GM21423 (cell line): Measurements from ENCODE around the gene KCNN3.

ENCODE experiments used
- ATAC-seq: cut with Tn5 transposase; IDR thresholded peaks from one replicate; pipeline ENCODE4 v1.9.1; 2021; ENCODE audit warnings: mild to moderate bottlenecking, moderate library complexity; ENCODE audit not compliant: unreplicated experiment

The KCNN3 gene

DNA sequence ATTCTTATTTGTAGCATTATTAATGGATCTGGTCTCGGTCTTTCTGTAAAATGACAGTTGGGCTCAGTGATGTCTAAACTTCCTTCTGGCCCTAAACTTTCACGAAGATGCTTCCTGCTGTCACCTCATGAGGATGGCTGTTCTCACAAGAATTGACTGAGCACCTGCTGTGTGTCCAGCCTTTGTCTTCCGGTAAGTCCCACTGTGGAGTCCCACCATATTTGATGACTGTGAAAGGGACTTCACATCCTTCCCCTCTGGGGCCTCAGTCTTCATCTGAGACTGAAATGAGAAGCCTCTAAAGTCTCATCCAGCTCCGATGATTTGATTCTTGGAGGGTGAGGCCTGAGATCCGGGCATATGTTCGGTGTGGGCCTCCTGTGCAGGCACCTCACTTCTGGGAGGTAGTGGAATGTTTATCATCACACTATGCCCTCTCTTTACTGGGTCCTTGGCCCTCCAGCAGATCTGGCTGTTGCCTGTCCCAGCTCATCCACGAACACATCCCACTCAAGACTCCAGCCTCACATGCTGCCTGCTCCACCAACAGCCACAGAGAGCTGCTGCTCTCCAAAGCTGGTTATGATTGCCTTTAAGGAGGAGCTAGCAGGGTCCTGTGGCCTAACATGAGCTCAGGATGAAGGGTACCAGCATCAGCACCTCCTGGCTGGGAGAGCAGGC lies 95.8 kb downstream of the KCNN3 start:
- no peak for ATAC-seq

- no peak for ATAC-seq
Observed at GRCh38 chr1:154773551-154773950, 96.5 kb downstream of the KCNN3 start.

DNA sequence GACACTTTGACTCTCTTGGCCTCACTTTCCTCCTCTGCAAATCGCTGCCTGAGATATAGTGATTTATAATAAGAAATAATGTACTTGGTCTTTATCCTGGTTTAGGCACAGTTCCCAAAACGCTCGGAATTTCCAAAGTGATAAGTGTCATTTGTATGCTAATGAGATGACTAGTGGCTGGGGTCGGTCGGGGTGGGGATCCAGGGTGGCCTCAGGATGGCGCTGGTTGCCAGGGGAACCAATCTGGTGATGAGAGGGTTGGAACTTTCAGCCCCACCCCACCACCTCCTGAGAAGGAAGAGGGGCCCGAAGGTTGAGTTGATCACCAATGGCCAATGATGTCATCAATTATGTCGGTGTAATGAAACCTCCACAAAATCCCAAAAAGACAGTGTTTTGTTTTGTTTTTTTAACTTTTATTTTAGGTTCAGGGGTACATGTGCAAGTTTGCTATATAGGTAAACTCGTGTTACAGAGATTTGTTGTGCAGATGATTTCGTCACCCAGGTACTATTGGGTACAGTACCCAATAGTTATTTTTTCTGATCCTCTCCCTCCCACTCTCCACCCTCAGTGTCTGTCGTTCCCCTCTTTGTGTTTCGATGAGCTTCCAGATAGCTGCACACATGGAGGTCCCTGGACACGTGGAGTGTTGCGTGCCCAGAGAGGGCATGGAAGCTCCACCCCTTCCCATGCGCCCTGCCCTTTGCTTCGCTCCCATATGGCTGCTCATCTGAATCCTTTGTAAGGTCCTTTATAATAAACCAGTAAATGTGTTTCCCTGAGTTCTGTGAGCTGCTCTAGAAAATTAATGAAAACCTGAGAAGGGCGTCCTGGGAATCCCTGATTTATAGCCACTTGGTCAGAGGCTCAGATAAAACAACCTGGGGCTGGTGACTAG lies 97.2 kb downstream of the KCNN3 start:
- no peak for ATAC-seq

DNA sequence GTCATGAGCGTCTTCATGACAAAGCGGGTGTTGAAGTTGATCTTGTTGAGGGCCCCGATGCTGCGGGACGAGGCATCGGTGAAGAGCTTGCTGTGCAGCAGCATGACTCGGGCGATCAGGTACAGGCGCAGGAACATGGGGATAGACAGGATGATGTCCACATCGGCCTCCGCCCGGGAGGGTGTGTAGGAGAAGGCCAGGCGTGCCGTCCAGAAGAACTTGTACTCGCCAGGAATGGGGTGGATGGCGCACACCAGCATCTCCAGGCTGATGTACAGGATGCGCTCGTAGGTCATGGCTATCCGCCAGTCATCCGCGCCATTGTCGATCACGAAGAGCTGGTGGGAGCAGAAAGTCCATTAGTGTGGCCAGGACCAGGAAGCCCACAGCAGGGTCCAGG lies 98.0 kb downstream of the KCNN3 start:
- no peak for ATAC-seq

- no peak for ATAC-seq
Observed at GRCh38 chr1:154770897-154771594, 99.0 kb downstream of the KCNN3 start.

GRCh38 chr1:154769193-154769895 lies 100.7 kb downstream of the KCNN3 start:
- ATAC-seq: no peak

DNA sequence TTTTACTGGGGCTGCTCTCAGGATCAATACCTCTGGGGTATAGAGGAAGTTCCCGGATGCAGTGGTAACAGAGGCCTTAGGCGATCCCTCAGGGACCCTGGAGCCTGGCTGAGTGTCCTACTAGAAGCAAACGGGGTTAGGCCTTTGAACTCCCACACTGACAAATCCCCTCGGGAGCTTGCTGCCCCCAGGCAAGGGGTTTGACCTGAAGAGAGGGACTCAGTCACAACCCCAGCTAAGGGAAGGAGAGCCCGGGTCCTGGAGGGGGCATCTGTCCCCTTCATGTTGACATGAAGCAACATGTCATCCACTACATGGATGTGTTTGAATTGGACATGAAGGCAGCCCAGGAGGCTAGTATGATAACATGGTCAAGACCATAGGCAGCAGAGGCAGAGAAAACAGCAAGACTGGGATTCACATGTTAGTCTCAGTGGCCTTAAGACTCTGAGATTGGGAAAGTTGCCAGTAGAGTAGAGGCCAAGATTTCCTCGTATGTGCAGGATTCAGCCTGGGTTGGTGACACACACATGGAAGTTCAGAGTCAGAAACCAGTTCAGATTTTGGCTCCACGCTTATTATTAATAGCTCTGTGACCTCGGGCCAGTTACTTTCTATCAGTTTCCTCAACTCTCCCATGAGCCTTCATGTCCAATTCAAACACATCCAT lies 101.5 kb downstream of the KCNN3 start:
- no peak for ATAC-seq

GRCh38 chr1:154767315-154768240 lies 102.5 kb downstream of the KCNN3 start:
- no peak for ATAC-seq

DNA sequence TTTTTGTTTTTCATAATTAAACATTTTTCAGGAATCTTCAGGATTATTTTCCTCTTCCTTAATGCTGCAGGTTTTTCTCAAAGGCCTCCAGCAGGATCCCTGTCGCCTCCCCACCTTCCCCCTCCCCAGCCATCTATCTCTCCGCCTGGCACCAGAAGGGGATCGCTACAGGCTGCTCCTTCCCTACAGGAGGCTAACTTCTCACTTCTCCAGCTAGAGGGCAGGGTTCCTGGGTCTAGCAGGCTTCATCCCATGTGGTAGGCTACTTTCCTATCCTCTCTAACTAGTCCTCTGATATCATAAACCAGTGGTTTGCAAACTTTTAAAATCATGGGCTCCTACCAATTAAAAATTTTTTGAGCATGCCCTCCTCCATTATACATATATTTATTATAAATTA lies 104.1 kb downstream of the KCNN3 start:
- ATAC-seq: no peak

DNA sequence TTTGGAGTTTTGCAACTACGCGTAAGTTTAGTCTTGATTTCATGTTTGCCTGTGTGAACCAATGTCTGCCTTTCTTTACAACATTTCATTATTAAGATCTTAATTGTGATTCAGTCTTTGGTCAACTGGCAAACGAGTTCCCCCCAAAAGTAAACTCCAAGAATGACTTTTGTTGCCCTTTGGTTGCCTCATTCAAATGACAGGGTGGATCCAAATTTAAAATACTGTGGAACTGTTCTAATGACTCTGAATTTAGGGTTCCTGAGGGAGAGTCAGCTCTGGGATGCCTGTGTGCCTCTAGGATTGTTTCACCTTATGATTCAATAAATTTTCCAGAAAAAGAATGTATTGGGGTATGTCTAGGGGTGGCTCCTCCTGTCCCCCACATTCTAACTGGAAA lies 105.3 kb downstream of the KCNN3 start:
- ATAC-seq: no peak

DNA sequence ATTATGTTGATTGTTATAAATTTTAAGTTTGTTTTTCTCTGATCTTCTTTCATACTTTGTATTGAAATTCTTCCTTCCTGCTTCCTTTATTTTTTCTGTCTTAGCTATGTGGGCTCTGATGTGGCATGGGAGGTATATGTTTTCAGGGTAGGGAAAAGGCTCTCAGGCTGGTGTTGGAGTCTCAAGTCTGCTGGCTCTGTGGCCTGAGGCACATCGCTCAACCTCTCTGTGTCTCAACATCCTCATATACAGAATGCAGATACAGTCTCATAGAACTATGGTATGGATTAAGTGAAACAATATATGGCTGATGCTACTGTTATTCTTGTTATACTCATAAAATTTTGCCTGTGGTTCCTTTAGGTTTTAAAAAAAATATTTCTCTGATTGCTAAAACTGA lies 105.9 kb downstream of the KCNN3 start:
- no peak for ATAC-seq

- ATAC-seq: no peak
Observed at GRCh38 chr1:154760469-154760933, 109.6 kb downstream of the KCNN3 start.

- ATAC-seq: no peak
Observed at GRCh38 chr1:154759793-154760192, 110.3 kb downstream of the KCNN3 start.

DNA sequence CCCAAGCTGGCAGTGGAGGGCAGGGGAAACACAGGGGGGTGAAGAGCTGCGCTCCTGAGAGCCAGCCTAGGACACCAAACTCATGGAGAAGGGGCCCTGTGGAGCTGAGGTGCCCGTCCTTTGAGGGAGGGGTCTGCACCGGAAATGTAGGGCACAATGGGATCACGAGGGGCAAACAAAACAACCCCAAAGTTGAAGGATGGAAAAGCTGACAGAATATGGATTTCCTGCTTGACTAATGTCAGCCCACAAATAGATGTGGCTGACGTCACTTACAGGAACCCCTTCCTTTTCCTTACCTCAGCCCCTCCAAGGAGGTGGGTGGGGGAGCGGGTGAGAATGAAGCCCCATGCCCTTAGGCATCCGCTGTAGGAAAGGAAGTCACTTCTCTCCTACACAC lies 110.9 kb downstream of the KCNN3 start:
- ATAC-seq: no peak

DNA sequence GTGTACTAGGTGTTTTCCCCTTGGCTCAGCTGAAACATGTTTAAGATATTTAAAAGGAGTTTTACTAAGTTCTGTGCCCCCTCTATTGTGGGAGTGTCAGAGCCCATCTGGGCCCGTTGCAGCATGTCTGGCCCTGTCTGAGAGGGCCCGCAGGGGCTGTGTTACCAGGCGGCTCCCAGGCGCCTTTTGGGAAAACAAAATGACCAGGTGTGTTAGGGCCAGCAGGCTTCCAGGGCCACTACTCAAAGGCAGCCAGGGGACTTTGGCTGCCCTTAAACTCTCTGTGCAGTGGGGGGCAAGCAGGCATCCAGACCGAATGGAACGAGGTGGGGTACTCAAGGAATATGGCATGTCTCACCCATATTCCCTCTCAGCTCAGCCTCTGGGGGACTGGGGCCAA lies 111.7 kb downstream of the KCNN3 start:
- ATAC-seq: no peak

DNA sequence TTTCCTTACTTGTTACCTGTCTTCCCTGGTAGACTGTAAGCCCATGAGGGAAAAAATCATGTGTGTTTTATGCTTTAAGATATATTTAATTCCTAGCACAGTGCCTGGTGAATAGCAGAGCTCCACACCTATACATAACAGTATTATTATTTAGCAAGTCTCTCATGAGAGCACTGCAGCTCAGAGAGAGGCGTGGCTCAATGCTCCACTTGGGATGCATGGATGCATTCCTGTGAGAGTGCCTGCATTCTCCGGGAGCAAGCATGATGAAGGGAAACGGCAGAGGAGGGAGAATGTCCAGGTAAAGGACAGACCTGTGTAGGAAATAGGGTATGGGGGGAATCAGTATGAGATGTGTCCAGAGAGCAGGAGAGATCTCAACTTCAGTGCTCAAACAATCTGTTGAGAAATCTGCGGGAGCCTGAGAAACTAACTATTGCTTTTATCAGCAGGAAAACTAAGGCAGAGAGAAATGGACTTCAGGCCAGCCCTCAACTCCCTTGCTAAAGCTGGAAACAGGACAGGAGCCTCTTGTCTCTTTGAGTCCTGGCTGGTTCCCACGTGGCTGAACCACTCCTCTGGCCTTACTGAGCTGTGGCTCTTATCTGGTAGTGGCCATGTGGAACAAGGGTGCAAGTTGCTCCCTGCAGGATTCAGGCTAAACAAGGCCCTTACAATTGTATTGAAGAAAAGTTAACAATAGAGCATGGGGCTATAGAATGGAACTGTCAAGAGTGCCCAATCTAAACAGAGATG lies 113.1 kb downstream of the KCNN3 start:
- no peak for ATAC-seq

DNA sequence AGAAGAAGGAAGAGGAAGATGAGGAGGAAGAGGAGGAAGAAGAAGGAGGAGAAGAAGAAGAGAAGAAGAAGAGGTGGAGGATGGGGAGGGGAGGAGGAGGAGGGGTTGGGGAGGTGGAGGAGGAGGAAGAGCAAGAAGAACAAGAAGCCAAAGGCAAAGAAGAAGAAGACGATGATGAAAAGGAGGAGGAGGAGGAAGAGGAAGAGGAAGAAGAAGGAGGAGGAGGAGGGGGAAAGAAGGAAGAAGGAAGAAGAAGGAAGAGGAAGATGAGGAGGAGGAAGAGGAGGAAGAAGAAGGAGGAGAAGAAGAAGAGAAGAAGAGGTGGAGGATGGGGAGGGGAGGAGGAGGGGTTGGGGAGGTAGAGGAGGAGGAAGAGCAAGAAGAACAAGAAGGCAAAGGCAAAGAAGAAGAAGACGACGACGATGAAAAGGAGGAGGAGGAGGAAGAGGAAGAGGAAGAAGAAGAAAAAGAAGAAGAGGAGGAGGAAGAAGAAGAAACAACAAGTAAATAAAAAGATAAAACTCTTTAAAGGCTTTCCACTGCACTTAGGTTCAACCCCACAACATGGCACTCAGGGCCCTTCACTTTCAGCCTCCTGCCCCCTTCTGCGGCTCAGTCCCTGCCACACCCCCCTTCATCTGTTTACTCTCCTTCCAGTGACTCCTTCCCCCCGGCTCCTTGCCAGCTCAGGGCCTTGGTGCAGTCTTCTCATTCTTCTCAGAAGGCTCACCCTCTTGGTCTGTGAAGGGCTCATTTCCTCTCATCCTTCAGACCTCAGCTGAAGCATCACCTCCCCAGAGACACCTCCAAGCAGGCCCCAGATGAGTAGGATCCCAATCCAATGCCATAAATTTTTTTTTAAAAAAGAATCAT lies 114.0 kb downstream of the KCNN3 start:
- ATAC-seq: no peak

DNA sequence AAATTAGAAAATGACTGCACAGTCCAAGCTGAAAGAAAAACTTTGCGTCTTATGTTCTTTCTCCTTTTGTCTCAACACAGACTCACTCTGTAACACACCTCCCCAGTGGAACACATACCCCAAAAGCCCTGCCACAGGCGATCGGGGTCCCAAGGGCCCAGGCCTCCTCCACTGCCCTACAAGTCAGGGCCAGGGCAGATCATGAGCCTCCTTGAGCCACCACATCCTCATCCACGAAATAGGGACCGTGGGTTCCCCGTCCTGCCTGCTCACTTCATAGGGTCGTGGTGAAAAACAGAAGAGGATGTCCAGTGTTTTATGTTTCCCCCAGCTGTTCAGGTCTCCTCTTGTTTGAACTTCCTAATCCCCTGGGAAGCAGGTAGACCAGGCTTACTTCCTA lies 116.7 kb downstream of the KCNN3 start:
- no peak for ATAC-seq
